Nephron progenitor cell (in vitro differentiated cells): ENCODE measurements around the gene KCNQ4.

Source experiments
- DNase-seq: peaks from one replicate; pipeline ENCODE4 v3.0.0; 2021
- H3K27ac Mint-ChIP-seq: 2 replicates; pipeline ENCODE4 v1.8.0; 2021; ENCODE audit warnings: mild to moderate bottlenecking, moderate library complexity, mixed read lengths
- H3K27me3 Mint-ChIP-seq: 2 replicates; pipeline ENCODE4 v1.8.0; 2021; ENCODE audit warnings: mild to moderate bottlenecking, low read depth, mixed read lengths; ENCODE audit not compliant: poor library complexity
- H3K36me3 Mint-ChIP-seq: 2 replicates; pipeline ENCODE4 v1.8.0; 2021; ENCODE audit warnings: low read depth, mixed read lengths
- H3K4me1 Mint-ChIP-seq: 2 replicates; pipeline ENCODE4 v1.8.0; 2021; ENCODE audit warnings: mixed read lengths
- H3K4me3 Mint-ChIP-seq: 2 replicates; pipeline ENCODE4 v1.8.0; 2021; ENCODE audit warnings: mild to moderate bottlenecking, moderate library complexity, mixed read lengths
- H3K9me3 Mint-ChIP-seq: 2 replicates; pipeline ENCODE4 v1.8.0; 2021; ENCODE audit warnings: mild to moderate bottlenecking, moderate library complexity, mixed read lengths
- CTCF ChIP-seq: fragments of 200-600 bp; sonication (generic); IDR thresholded peaks from 2 replicates; pipeline ENCODE4 v1.5.0; 2021; ENCODE audit warnings: antibody characterized with exemption

The KCNQ4 gene

GRCh38 chr1:40884055-40884795, 100.6 kb downstream of the KCNQ4 start:
- Mint-ChIP-seq H3K4me3 (peak overlapping the region; percentile 68), H3K27ac (no peak overlapping the region), H3K9me3 (no peaks in the 10 kb centered on the region), H3K27me3 (peaks cover 62% of the 10 kb centered on the region), H3K4me1 (peaks cover 5% of the 10 kb centered on the region), H3K36me3 (no peaks in the 10 kb centered on the region)
- DNase-seq: peak; percentile 36
- TF ChIP-seq CTCF: no peak

- no peak overlapping the region for H3K4me3 Mint-ChIP-seq
- H3K27me3 Mint-ChIP-seq: peaks cover 73% of the 10 kb centered on the region
- H3K36me3 Mint-ChIP-seq: no peaks in the 10 kb centered on the region
- no peak overlapping the region for H3K27ac Mint-ChIP-seq
- no peak for DNase-seq
- no peaks in the 10 kb centered on the region for H3K9me3 Mint-ChIP-seq
- no peak for TF ChIP-seq CTCF
- no peaks in the 10 kb centered on the region for H3K4me1 Mint-ChIP-seq
These were observed 102.9 kb downstream of the KCNQ4 start for GRCh38 chr1:40886318-40887011.

DNA sequence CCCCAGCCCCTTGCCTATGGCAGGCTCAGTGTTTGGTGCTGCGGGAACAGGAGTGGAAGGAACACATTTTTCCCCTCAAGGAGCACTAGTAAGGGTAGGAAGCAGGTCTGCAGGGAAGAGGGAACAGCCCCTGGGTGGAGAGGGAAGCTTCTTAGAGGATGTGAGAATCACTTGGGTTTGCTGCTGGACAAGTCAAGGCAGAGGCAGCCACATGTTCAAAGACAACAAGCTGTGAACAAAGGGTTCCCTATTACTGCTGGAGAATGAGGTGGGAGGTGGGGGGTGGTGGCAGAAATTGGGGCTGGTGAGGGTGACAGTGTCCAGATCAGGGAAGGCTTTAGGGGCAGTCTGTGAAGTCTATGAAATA, 103.4 kb downstream of the KCNQ4 start:
- TF ChIP-seq CTCF: no peak
- DNase-seq: no peak
- H3K4me3 Mint-ChIP-seq: no peak overlapping the region
- H3K27ac Mint-ChIP-seq: no peak overlapping the region
- no peaks in the 10 kb centered on the region for H3K9me3 Mint-ChIP-seq
- H3K4me1 Mint-ChIP-seq: no peaks in the 10 kb centered on the region
- H3K27me3 Mint-ChIP-seq: peaks cover 72% of the 10 kb centered on the region
- H3K36me3 Mint-ChIP-seq: no peaks in the 10 kb centered on the region

- H3K27ac Mint-ChIP-seq: no peak overlapping the region
- H3K4me1 Mint-ChIP-seq: no peaks in the 10 kb centered on the region
- H3K36me3 Mint-ChIP-seq: no peaks in the 10 kb centered on the region
These were observed 104.1 kb downstream of the KCNQ4 start for GRCh38 chr1:40887652-40888051.

More at GRCh38 chr1:40887652-40888051, 104.1 kb downstream of the KCNQ4 start:
- no peak for TF ChIP-seq CTCF
- H3K27me3 Mint-ChIP-seq: peaks cover 65% of the 10 kb centered on the region
- no peak for DNase-seq
- H3K4me3 Mint-ChIP-seq: no peak overlapping the region
- no peaks in the 10 kb centered on the region for H3K9me3 Mint-ChIP-seq
